ENCODE measurements around the gene AFAP1L2.

GRCh38 chr10:114329634-114330365, 74.5 kb downstream of the AFAP1L2 start:
- TF ChIP-seq POLR2AphosphoS5 (IDR thresholded peaks at IDR 0.05; ENCODE audit: low read depth, low read length) (no peak), POLR2A (IDR thresholded peaks at IDR 0.05; ENCODE audit: low read depth, low read length) (no peak)
